Fibroblast of villous mesenchyme (primary cell): ENCODE data around the gene ZNF512B. TPM values are rescaled to one million over a fixed set of nuclear protein-coding genes. Genes with fewer than 3 reads are reported as not detected.
A peak's percentile ranks its signal among the peaks of the same experiment; 100 is the strongest.

Experiments
- DNase-seq: peaks from one replicate; pipeline ENCODE4 v3.0.0-alpha.2; 2010; ENCODE audit warnings: low read depth
- H3K4me3 ChIP-seq: 2 replicates; pipeline ENCODE4 v1.5.1; 2011; ENCODE audit warnings: low read depth, mild to moderate bottlenecking, low read length
- CTCF ChIP-seq: IDR thresholded peaks from 2 replicates; pipeline ENCODE4 v1.5.1; 2012; ENCODE audit warnings: low read depth, mild to moderate bottlenecking, low read length; ENCODE audit not compliant: insufficient read depth
- small RNA-seq: library from RNA; depleted of rRNA; stranded (forward); fragments of <200 nt; gene quantifications from one replicate; pipeline ENCODE3, GENCODE V24; 2012
- total RNA-seq: library from RNA; depleted of rRNA; stranded (reverse); fragments of >200 nt; gene quantifications from 2 replicates; pipeline ENCODE4 v1.2.3, GENCODE V29; 2012

ZNF512B gene
- total RNA-seq, 1 donor = 13.8 TPM

DNA sequence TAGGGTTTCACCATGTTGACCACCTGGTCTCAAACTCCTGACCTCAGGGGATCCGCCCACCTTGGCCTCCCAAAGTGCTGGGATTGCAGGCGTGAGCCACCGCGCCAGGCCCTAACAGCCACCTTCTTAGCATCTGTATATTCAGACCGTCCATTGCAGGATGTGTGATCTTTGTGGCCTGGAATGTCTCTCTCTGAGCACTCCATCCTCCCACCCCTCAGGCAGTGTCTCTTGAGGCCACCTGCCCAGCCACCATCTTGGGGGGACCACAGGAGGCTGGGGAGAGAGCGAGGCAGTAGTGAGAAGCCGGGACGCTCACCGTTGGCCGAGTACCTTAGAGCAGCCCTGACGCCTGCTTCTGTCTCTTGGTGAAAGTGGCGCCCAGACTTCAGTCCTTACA lies 56.0 kb downstream of the ZNF512B start:
- TF ChIP-seq CTCF = no peak
- DNase-seq = no peak
- no peak overlapping the region for H3K4me3 ChIP-seq

- peak; percentile 34 for DNase-seq
- H3K4me3 ChIP-seq = no peak overlapping the region
- no peak for TF ChIP-seq CTCF
Observed at GRCh38 chr20:63911176-63911575, 58.6 kb downstream of the ZNF512B start.

GRCh38 chr20:63908008-63908682 lies 61.6 kb downstream of the ZNF512B start:
- no peak overlapping the region for H3K4me3 ChIP-seq
- TF ChIP-seq CTCF = no peak
- DNase-seq = peak; percentile 76

Small RNA genes lying within 50 kb of the gene (small RNA-seq; reads per million reads assigned to genes)
- not detected for gene MIR647
- not detected for gene MIR941-2
- gene MIR941-4 = not detected
- not detected for gene MIR941-5
- 7.9 reads per million, percentile 88 among the genes with 10 or more reads in this experiment for gene RNU1-134P

Other genes with a start within 250 kb of the ZNF512B start
- gene LIME1, start 233.3 kb downstream of the ZNF512B start, total RNA-seq = 3.5 TPM in 2 replicates
- gene SLC2A4RG, start 230.2 kb downstream of the ZNF512B start, total RNA-seq = 24.2 and 35.1 TPM in 2 replicates
- 13.8 and 21.3 TPM in 2 replicates for gene ZBTB46, start 138.7 kb downstream of the ZNF512B start, total RNA-seq
- gene ABHD16B, start 108.4 kb downstream of the ZNF512B start, total RNA-seq = not detected in 2 replicates
- gene TPD52L2, start 104.7 kb downstream of the ZNF512B start, total RNA-seq = 103 and 115 TPM in 2 replicates
- gene DNAJC5, start 74.8 kb downstream of the ZNF512B start, total RNA-seq = 51.2 and 61.7 TPM in 2 replicates
- gene UCKL1, start 13.5 kb downstream of the ZNF512B start, total RNA-seq = 20.9 and 25.0 TPM in 2 replicates
- 0.64 and 1.3 TPM in 2 replicates for gene SAMD10, start 9.7 kb upstream of the ZNF512B start, total RNA-seq
- gene PRPF6, start 11.2 kb upstream of the ZNF512B start, total RNA-seq = 52.7 and 53.8 TPM in 2 replicates
- gene C20orf204, start 66.3 kb upstream of the ZNF512B start, total RNA-seq = 0.43 and 0.97 TPM in 2 replicates
- under 0.01 TPM in 1 of 2 replicates, not detected in the other for gene SOX18, start 79.7 kb upstream of the ZNF512B start, total RNA-seq
- gene TCEA2, start 93.3 kb upstream of the ZNF512B start, total RNA-seq = 20.7 and 24.2 TPM in 2 replicates
- 13.0 and 13.2 TPM in 2 replicates for gene RGS19, start 109.6 kb upstream of the ZNF512B start, total RNA-seq
- 1.6 and 1.7 TPM in 2 replicates for gene OPRL1, start 110.2 kb upstream of the ZNF512B start, total RNA-seq
- gene LKAAEAR1, start 114.5 kb upstream of the ZNF512B start, total RNA-seq = under 0.01 TPM in 1 of 2 replicates, not detected in the other
- not detected in 2 replicates for gene NPBWR2, start 137.6 kb upstream of the ZNF512B start, total RNA-seq
- not detected in 2 replicates for gene MYT1, start 194.5 kb upstream of the ZNF512B start, total RNA-seq